ENCODE results near the gene CNTFR.

CNTFR gene

GRCh38 chr9:34572628-34573027 lies 16.9 kb downstream of the CNTFR start:
- H3K4me3 ChIP-seq (ENCODE audit: low read length) = no peak overlapping the region
- H3K9me2 ChIP-seq (replicated peaks; ENCODE audit: control insufficient read depth, low read length) = no peaks in the 10 kb centered on the region
- H3K27ac ChIP-seq (ENCODE audit: low read depth, low read length) = no peak overlapping the region
- no peaks in the 10 kb centered on the region for H3F3A ChIP-seq (ENCODE audit: control insufficient read depth, insufficient read depth)
- no peak for TF ChIP-seq EZH2phosphoT487 (IDR thresholded peaks at IDR 0.05; ENCODE audit: borderline replicate concordance, low read length)
- TF ChIP-seq CTCF (IDR thresholded peaks at IDR 0.05; ENCODE audit: low read depth, low read length, poor library complexity, severe bottlenecking) = no peak
- no peaks in the 10 kb centered on the region; the same call in 1 of the 2 replicates for H4K20me1 ChIP-seq (ENCODE audit: control insufficient read depth, insufficient read depth, low read depth, low read length)
- H3K36me3 ChIP-seq (ENCODE audit: control insufficient read depth, low read length) = no peaks in the 10 kb centered on the region
- peaks cover 26% of the 10 kb centered on the region for H3K27me3 ChIP-seq (ENCODE audit: control insufficient read depth, low read length)
- H3K4me2 ChIP-seq (ENCODE audit: low read length) = no peak overlapping the region
- no peaks in the 10 kb centered on the region for H3K9me3 ChIP-seq (ENCODE audit: control insufficient read depth, insufficient read depth, low read length)
- H3K4me1 ChIP-seq (ENCODE audit: control insufficient read depth, low read length) = no peaks in the 10 kb centered on the region
- H3K79me2 ChIP-seq (ENCODE audit: control insufficient read depth, low read length) = no peaks in the 10 kb centered on the region

- H3K4me3 ChIP-seq (ENCODE audit: low read length) = no peak overlapping the region
- H3K36me3 ChIP-seq (ENCODE audit: control insufficient read depth, low read length) = no peaks in the 10 kb centered on the region
- H3K27ac ChIP-seq (ENCODE audit: low read depth, low read length) = no peak overlapping the region
- H3K27me3 ChIP-seq (ENCODE audit: control insufficient read depth, low read length) = peaks cover 29% of the 10 kb centered on the region
- H3K4me2 ChIP-seq (ENCODE audit: low read length) = no peak overlapping the region
- TF ChIP-seq CTCF (IDR thresholded peaks at IDR 0.05; ENCODE audit: low read depth, low read length, poor library complexity, severe bottlenecking) (no peak), EZH2phosphoT487 (IDR thresholded peaks at IDR 0.05; ENCODE audit: borderline replicate concordance, low read length) (no peak)
- no peaks in the 10 kb centered on the region for H3K9me3 ChIP-seq (ENCODE audit: control insufficient read depth, insufficient read depth, low read length)
- H3F3A ChIP-seq (ENCODE audit: control insufficient read depth, insufficient read depth) = no peaks in the 10 kb centered on the region
- no peaks in the 10 kb centered on the region for H3K4me1 ChIP-seq (ENCODE audit: control insufficient read depth, low read length)
- H3K9me2 ChIP-seq (replicated peaks; ENCODE audit: control insufficient read depth, low read length) = no peaks in the 10 kb centered on the region
- no peaks in the 10 kb centered on the region for H3K79me2 ChIP-seq (ENCODE audit: control insufficient read depth, low read length)
- no peaks in the 10 kb centered on the region; the same call in 1 of the 2 replicates for H4K20me1 ChIP-seq (ENCODE audit: control insufficient read depth, insufficient read depth, low read depth, low read length)
These were observed 17.4 kb downstream of the CNTFR start for GRCh38 chr9:34572092-34572491.

DNA sequence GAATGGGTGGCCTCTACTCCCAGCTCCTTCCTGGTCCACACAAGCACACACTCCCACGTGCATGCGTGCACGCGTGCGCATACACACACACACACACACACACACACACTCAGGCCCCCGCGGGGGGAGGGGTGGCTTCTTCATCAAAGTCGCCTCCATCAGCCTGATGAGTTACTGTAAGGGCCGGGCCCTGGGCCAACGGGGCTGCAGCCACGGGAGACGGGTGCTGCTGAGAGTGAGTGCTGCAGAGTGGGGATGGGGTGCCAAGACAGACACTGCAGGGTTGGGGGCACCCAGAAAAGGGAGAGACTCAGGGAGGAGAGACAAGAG lies 18.1 kb downstream of the CNTFR start:
- Histone ChIP-seq H3K4me2 (ENCODE audit: low read length) (no peak overlapping the region), H3K79me2 (ENCODE audit: control insufficient read depth, low read length) (no peaks in the 10 kb centered on the region), H3K27ac (ENCODE audit: low read depth, low read length) (no peak overlapping the region), H3K4me1 (ENCODE audit: control insufficient read depth, low read length) (no peaks in the 10 kb centered on the region), H4K20me1 (ENCODE audit: control insufficient read depth, insufficient read depth, low read depth, low read length) (no peaks in the 10 kb centered on the region; the same call in 1 of the 2 replicates), H3F3A (ENCODE audit: control insufficient read depth, insufficient read depth) (no peaks in the 10 kb centered on the region), H3K4me3 (ENCODE audit: low read length) (no peak overlapping the region), H3K9me3 (ENCODE audit: control insufficient read depth, insufficient read depth, low read length) (no peaks in the 10 kb centered on the region), H3K36me3 (ENCODE audit: control insufficient read depth, low read length) (no peaks in the 10 kb centered on the region), H3K9me2 (replicated peaks; ENCODE audit: control insufficient read depth, low read length) (no peaks in the 10 kb centered on the region), H3K27me3 (ENCODE audit: control insufficient read depth, low read length) (peaks cover 28% of the 10 kb centered on the region)
- TF ChIP-seq EZH2phosphoT487 (IDR thresholded peaks at IDR 0.05; ENCODE audit: borderline replicate concordance, low read length) (no peak), CTCF (IDR thresholded peaks at IDR 0.05; ENCODE audit: low read depth, low read length, poor library complexity, severe bottlenecking) (no peak)
